Retinal pigment epithelial cell (primary cell): ENCODE results near the gene LSP1.
A peak's percentile ranks its signal among the peaks of the same experiment; 100 is the strongest.

Experiments used
- DNase-seq: peaks from one replicate; pipeline ENCODE4 v3.0.0-alpha.2; 2010; ENCODE audit warnings: low read depth
- H3K4me3 ChIP-seq: 2 replicates; pipeline ENCODE4 v1.5.1; 2011; ENCODE audit warnings: mild to moderate bottlenecking, low read length, control low read depth, moderate library complexity
- TF ChIP-seq, protein P1 (sequence below): conservative IDR thresholded peaks from 2 replicates; pipeline ENCODE4 v1.5.1; 2011; ENCODE audit warnings: low read depth, low read length, control low read depth, inconsistent platforms

The LSP1 gene

DNA sequence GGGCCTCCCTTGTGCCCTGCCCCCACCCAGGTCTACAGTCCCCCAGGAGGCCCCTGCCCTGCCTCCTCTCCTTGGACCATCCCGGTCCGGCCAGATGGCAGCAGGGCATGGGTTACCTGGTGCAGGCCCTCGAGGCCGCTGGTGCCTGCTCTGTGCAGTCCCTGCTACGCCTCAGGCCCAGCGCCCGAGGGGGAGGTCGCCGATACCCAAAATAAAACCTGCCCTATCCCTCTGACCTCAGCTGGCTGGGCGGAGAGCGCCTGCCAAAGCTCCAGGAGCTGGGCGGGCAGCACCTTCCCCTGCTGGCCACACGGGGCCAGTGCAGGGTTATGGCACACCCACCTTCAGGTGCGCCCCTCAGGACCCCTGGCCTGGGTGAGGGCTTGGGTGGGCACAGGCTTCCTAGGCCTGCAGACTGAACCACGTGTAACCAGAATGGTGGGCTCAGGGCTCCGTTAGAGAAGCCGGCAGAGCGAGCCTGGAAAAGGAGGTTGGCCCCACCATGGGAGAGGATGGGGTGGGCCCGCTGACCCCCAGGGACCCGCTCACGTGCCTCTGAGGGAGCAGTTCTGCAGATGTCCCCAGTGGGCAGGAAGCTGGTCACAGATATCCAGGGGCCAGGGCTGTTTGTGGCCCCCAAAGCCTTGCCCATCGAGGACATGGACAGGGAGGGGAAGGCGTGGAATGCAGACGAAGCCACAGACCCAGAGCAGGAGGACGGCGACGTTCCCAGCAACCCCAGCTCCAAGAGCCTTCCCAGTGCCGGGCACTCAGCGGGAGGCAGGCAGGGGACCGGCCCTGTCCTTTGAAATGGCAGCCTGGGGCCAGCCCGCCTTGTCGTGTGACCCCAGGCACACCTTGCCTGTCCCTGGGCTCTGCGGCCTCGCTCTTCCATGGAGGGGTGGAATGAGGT lies 64.9 kb downstream of the LSP1 start:
- no peak overlapping the region for H3K4me3 ChIP-seq
- TF ChIP-seq, protein P1, sequence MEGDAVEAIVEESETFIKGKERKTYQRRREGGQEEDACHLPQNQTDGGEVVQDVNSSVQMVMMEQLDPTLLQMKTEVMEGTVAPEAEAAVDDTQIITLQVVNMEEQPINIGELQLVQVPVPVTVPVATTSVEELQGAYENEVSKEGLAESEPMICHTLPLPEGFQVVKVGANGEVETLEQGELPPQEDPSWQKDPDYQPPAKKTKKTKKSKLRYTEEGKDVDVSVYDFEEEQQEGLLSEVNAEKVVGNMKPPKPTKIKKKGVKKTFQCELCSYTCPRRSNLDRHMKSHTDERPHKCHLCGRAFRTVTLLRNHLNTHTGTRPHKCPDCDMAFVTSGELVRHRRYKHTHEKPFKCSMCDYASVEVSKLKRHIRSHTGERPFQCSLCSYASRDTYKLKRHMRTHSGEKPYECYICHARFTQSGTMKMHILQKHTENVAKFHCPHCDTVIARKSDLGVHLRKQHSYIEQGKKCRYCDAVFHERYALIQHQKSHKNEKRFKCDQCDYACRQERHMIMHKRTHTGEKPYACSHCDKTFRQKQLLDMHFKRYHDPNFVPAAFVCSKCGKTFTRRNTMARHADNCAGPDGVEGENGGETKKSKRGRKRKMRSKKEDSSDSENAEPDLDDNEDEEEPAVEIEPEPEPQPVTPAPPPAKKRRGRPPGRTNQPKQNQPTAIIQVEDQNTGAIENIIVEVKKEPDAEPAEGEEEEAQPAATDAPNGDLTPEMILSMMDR: peak; percentile 45
- no peak for DNase-seq

GRCh38 chr11:1918436-1919315 lies 65.8 kb downstream of the LSP1 start:
- H3K4me3 ChIP-seq: no peak overlapping the region
- no peak for DNase-seq
- TF ChIP-seq, protein P1: peak; percentile 7

GRCh38 chr11:1919391-1920127 lies 66.7 kb downstream of the LSP1 start, which contains the start of gene TNNT3:
TSS of gene TNNT3 (plus strand) at chr11:1919703. CDS start at chr11:1922875, 3,172 bp downstream.
- TF ChIP-seq, protein P1: no peak
- no peak within 1 kb of the TSS for H3K4me3 ChIP-seq
- DNase-seq: no peak

DNA sequence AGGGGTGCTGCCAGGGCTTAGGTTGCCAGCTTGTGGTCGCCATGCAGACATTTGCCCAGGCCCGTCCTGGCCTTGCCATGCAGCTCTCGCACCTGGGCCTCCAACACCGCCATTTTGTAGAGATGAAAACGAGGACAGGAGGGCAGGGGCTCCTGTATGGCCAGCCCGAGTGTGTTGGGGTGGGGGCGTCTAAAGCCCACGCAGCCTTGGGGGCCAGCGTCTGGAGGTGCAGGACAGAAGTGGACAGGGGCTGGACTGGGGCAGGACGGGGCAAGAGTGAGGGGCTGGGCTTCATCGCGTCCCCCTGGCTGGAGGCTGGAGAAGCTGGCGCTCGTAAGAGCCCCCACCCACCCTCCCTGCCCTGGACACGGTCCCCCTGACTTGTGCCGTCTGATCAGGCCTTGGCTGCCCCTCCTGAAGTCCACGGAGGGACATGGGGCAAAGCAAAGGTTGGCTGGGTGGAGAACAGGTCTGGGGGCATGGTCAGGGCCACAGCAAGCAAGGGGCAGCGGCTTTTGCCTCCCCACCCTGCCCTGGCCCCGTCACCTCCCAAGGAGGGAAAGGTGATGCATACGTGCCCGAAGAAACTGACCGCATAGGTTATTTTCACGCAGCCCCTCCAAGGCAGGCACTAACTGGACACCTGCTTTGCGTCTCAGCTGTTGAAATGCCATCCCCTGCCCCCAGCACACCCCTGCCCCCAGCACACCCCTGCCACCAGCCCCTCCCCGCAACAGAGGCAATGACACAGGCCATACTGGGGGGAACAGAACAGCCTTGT lies 67.4 kb downstream of the LSP1 start:
- TF ChIP-seq, protein P1: no peak
- DNase-seq: no peak
- H3K4me3 ChIP-seq: no peak overlapping the region

DNA sequence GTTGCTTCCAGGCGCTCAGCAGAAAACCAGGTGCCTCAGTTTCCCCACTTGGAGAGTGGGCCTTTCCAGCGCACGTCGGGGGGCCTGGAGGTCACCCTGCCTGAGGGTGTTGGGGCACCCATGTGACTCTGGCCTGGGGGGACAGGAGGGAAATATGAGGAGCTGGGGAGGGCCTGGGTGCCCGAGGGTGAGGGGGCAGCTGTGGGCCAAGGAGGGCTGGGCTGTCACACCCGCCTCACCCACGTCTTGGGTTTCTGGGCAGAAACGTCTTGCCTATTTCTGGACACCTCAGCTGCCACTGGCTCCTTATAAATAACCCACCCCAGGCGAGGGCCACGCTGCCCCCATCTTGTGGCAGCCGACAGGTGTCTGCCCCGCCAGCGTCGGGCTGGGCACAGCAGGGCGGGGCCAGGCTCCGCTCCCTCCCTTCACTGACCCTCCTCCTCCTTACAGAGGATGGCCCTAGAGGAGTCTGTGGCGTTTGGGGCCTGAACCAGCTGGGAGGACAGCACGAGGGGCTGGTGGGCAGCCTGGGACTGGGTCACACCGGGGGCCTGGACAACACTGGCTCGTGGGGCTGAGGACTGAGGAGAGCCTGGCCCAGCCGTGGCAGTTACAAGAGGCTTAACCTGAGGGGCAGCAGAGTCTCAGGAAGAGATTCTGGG lies 68.2 kb downstream of the LSP1 start:
- TF ChIP-seq, protein P1: no peak
- no peak overlapping the region for H3K4me3 ChIP-seq
- DNase-seq: no peak

GRCh38 chr11:1921574-1922141 lies 68.8 kb downstream of the LSP1 start:
- H3K4me3 ChIP-seq: no peak overlapping the region
- TF ChIP-seq, protein P1: no peak
- no peak for DNase-seq
